ENCODE data around the gene BPTF.
"Not testable (repeated sequence)": the region's sequence is repeated elsewhere in the genome, so short reads cannot be mapped to it uniquely, and the experiment has no call there.

Gene BPTF

GRCh38 chr17:67980456-67980855, 155.2 kb downstream of the BPTF start:
- no peak for DNase-seq

GRCh38 chr17:67980883-67981282, 155.6 kb downstream of the BPTF start:
- not testable (repeated sequence) for DNase-seq

- no peak for DNase-seq
Measured at GRCh38 chr17:67982034-67982640, 156.8 kb downstream of the BPTF start.

- DNase-seq = no peak
Measured at GRCh38 chr17:67982686-67983382, 157.5 kb downstream of the BPTF start.

- DNase-seq = no peak
Measured at GRCh38 chr17:67983383-67983688, 158.0 kb downstream of the BPTF start.

- no peak for DNase-seq
Measured at GRCh38 chr17:67990909-67991308, 165.6 kb downstream of the BPTF start.

GRCh38 chr17:67992548-67993152, 167.3 kb downstream of the BPTF start:
- no peak for DNase-seq

GRCh38 chr17:67993153-67993997, 168.1 kb downstream of the BPTF start:
- peak; percentile 90 for DNase-seq

GRCh38 chr17:67993998-67994361, 168.7 kb downstream of the BPTF start:
- no peak for DNase-seq

GRCh38 chr17:67994817-67995569, 169.7 kb downstream of the BPTF start:
- no peak for DNase-seq

- peak; percentile 58 for DNase-seq
Measured at GRCh38 chr17:67995570-67996263, 170.4 kb downstream of the BPTF start.

GRCh38 chr17:67996301-67997171, 171.2 kb downstream of the BPTF start, which contains the start of gene C17orf58:
Gene C17orf58, minus strand, starts transcription at chr17:67996469. Its CDS starts 271 bp downstream, at chr17:67996198.
- DNase-seq = peak; percentile 55

GRCh38 chr17:67998466-67998865, 173.2 kb downstream of the BPTF start:
- no peak for DNase-seq

- no peak for DNase-seq
Measured at GRCh38 chr17:67999291-67999911, 174.1 kb downstream of the BPTF start.

- no peak for DNase-seq
Measured at GRCh38 chr17:68004201-68004600, 178.9 kb downstream of the BPTF start.

- no peak for DNase-seq
Measured at GRCh38 chr17:68006797-68007196, 181.5 kb downstream of the BPTF start.

GRCh38 chr17:68011199-68011665, 185.9 kb downstream of the BPTF start:
- no peak for DNase-seq

- DNase-seq = no peak
Measured at GRCh38 chr17:68013385-68013784, 188.1 kb downstream of the BPTF start.

GRCh38 chr17:68015081-68015723, 189.9 kb downstream of the BPTF start:
- DNase-seq = no peak

GRCh38 chr17:68016838-68017237, 191.5 kb downstream of the BPTF start:
- no peak for DNase-seq
